HG02852 (cell line): Measurements from ENCODE around the gene HOMEZ.

Experiments
- ATAC-seq: cut with Tn5 transposase; IDR thresholded peaks from one replicate; pipeline ENCODE4 v1.9.1; 2021; ENCODE audit warnings: mild to moderate bottlenecking, moderate library complexity; ENCODE audit not compliant: unreplicated experiment

The HOMEZ gene

DNA sequence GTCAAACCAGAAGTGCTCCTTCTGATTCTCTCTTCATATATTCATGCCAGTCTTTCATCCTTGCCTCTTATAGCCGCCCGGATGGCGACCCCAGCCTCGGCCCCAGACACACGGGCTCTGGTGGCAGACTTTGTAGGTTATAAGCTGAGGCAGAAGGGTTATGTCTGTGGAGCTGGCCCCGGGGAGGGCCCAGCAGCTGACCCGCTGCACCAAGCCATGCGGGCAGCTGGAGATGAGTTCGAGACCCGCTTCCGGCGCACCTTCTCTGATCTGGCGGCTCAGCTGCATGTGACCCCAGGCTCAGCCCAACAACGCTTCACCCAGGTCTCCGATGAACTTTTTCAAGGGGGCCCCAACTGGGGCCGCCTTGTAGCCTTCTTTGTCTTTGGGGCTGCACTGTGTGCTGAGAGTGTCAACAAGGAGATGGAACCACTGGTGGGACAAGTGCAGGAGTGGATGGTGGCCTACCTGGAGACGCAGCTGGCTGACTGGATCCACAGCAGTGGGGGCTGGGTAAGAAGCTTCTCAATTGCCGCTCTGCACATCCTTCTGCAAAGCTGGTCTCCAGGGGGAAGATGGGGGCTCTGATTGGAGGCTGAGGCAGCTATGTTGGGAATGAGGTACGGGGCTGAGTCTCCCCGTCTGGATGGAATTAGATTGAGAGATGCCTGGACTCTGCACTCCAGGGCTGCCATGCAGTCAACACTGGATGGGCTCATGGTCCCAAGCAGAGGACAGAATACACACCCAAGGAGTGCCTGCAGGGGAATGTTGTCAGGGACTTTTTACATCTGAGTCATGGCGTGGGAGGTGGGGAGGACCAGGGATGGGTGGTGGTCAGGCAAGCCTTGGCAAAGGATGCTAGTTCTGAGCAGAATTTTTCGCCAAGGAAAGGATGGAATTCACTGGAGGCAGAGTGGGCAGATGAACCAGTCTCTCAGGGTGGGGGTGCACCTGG is 22.0 kb upstream of the HOMEZ start:
- ATAC-seq: no peak

DNA sequence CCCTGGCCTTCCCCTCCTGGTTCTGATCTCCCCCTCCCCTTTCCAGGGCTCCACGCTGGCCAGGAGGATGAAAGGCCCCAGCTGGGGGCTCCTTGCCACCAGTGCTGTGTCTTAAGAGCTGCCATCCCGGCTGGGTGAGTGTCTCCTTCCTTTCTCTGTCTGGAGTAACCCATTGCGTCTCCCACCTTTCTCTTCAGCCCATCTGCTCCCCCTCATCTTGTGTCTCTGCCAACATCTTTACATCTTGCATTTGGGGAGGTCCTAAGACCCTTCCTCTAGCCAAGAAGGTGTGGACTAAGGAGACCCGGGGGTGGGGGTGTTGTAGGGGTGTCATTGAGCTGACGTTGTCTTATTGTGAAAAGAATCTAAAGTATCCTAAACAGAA is 21.2 kb upstream of the HOMEZ start:
- no peak for ATAC-seq

DNA sequence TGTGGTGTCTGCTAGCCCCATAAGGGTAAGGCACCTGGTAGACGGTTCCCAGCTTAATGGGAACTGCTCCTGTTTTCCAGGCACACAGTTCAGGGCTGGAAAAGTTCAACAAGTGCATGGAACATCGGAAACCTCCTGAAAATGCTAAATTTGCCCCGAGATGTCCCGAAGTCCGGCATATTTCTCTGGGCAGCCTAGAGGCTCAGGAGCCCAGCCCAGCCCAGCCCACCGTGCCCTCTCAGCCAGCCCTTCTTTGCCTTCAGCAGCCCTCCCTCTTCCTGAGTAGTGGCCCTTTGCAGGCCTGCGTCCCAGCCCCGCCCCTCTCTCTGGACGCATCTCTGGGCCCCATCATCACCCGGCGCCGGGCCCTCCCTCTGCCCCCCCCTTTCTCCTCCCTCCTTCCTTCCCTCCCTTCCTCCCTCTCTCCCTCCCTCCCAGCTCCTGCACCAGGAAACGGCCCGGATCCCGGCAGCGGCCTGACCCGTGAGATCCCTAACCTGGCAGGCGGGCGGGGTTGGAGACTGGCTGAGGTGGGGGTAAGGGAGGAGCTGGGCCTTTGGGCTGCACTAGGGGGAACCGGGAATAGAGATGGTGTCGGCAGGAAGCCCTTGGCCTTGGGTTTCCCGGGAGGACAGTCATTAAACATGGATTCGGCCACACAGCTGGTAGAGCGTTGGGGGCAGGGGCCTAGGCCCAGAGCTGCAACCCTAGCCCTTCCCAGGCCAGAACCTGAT is 20.6 kb upstream of the HOMEZ start, which contains the start of gene BCL2L2:
Gene BCL2L2 (plus strand): TSS at position 422 of the 734 bp plus-strand sequence. CDS start 935 bp downstream, outside the sequence.
- ATAC-seq: no peak

DNA sequence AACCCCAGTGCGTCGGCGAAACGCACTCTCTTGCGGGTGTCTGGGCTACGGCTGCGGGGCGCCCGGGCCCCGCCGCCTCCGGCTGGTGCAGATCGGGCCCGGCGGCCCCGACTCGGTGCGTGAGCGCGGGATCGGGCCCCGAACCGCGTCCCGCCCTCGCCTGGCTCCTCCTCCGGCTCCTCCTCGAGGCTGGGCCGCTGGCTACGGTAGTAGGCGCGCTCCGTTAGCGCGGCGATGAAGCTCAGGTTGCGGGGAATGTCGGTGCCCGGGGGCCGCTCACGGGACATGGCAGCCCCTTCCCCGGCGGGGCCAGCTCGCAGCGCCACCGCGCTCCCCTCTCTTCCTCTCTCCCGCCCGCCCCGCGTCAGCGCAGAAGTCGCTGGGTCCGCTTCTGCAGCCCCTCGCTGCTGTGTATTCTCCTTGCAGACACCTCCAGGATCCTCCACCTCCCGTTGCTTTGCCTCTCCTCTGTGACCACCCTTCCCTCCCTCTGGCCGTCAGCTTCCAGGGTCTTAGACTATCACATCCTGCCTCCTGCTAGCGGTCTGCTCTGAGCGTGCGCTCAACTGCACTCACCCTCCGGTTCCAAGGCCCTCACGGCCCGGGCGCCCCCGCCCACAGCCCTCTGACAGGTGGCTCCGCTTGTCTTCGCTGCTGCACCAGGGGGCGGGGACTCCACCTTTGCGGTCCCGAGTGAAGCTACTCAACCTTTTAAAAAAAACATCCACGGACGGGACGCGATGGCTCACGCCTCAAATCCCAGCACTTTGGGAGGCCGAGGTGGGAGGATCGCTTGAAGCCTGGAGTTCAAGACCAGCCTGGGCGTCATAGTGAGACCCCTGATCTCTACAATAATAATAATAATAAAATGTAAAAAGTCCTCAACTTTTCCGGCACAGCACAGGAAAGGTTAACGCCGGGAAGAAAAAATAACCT is 16.6 kb upstream of the HOMEZ start, which contains the start of gene PPP1R3E:
Gene PPP1R3E (minus strand): TSS at position 570 of the 936 bp plus-strand sequence. CDS start 283 bp downstream, at position 287.
- ATAC-seq: peak; percentile 39

DNA sequence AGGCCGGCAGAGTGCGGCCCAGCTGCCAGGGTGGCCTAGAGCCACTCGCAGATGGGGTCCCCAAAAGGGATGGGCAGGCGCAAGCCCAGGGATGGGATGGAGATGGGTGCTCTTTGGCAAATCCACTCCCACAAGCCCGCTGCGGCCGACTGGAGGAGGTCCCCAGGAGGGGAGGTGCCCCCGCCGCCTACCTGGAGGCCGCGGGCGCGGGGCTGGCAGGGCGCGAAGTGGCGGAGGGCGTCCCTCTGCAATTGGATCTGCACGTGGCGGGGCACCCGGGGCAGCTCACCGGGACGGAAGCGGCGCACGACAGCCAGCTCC is 16.0 kb upstream of the HOMEZ start:
- no peak for ATAC-seq

DNA sequence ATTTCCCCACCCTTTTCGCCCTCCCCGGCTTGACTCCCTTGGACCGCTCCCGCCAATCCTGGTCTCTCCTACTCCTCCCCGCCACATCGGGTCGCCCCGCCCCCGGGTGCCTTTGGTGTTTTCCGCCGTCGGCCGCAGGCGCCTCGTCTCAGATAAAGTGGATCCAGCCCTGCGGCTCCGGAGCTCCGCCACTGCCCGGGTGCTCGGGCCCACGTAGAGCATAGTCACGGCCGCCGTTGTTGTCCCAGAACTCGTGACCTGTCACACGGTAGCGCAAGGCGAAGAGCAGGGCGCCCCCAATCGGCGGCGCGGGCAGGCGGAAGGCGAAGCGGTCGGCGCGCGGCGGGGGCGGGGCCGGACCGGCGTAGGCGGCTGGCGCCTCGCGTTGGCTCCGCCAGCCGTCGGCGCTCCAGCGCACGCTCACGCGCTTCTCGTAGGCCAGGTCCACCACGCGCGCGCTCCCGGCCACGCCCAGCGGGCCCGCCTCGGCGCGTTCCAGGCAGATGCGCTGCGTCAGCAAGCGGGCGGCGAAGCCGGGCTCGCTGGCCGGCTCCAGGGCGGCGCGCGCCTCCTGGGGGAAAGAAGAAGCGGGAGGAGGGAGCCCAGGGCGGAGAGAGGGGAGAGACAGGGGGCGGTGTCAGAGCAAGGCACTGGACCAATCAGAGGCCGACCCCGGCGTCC is 15.5 kb upstream of the HOMEZ start:
- peak; percentile 78 for ATAC-seq

DNA sequence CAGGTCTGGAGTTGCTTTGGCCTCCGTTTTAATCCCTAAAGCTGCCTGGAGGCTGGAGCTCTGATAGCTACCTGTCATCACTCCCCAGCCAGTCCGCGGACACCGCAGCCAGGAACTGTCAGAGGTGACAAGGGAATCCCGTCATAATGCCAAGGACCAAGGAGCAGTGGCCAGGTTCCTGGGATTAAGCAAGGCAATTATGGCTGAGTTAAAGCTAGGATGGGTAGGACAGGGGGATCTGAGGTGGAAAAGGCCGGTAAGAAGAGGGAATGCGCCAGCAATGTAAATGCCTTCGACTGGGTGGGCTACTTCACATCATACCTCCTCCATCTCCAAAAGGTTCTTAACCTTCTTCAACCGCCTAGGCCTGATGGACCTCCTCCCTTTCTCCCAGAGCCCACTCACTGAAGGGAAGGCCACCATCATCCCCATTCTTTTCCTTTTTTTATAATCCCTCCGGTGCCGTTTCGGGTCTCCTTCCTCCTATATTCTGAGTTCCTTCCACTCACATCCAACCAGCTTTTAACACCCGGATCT is 14.8 kb upstream of the HOMEZ start:
- no peak for ATAC-seq

DNA sequence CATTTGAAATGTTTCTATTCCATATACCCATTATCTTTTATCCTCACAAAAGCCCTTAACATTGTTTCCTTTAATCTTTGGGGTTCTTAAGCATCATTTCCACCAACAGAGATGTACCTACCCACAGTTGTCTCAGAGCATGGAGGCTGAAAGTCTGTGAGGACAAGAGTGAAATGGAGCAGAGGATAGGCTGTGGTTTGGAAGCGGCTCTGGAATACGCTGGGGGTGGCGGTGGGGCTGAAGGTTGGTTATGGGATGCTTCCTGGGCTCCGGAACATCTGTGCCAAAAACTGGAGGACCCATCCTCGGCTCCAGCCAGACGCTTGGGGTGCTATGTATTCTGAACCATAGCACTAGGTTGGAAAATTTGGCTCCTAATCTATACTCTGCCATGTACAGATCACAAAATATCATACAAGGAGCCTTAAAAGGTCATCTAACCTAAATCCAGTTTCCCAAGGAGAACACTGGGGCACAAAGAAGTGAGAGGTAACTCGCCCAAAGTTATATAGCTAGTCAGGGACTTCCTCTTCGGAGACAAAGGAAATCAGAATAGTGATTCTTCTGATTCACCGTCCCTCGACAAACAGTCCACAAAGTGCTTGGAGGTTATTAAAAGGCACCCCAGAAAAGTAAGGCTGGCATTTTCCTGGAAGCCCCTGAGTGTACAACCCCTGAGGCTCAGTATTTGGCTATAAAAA is 14.2 kb upstream of the HOMEZ start:
- ATAC-seq: no peak

DNA sequence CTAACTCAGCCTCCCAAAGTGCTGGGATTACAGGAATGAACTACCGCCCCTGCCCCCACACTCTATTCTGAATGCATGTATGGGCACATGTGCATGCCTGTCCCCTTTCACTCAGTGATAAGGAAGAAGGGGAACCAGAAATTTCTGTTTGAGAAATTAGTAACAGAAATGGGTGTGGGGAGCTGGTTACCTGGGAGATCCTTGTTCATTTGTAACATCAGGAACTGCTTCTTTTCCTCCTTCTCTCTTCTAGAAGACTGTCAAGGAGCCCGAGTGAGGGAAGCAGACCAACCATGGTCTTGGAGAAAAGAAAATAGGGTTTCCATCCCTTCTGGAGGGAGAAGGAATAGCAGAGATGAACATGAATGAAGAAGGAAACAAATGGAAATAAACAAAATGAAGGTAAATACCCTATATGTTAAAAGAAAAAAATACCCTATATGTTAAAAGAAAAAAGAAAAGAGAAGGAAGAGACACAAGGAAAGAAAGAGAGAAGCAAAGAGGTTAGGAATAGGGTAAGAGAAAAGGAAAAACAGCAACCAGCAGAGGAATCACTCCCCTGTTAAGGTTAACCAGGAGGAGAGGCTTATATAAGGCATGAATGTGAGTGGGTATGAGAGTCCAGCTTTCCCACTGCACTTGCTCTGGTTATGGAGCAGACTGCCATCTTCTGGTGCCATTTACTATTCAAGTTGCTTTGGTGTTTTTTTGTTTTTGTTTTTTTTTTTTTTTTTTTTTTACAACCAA is 13.5 kb upstream of the HOMEZ start:
- ATAC-seq: no peak

DNA sequence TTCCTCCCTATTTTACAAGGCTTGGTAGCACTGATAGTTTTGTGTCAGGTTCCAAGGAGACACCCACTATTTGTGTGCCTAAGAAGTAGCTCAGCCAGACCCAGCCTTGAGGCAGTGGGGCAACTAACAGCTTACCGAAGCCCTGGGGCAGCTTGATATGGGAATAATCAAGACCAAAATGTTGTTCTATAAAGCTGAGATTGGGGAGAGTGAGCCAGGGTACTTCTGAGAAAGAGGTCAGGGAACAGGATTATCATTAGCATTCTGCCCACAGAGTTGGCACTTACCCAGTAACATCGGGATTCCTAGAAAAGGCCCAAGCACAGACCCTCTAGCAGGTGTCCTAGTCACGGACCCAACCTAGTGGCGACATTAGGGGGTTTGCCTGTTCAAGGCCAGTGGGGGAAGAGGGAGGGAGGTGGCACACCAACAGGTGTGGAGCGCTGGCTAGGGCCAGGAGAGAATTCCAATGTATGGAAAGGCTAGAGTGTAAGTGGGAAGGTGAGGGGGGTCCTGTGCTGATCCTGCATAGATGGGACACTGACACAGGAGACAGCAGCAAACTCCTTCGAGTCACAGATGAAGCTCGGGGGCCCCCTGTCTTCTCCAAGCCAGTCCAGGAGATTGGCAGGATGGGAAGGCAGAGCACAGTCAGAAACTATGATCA is 11.8 kb upstream of the HOMEZ start:
- no peak for ATAC-seq

DNA sequence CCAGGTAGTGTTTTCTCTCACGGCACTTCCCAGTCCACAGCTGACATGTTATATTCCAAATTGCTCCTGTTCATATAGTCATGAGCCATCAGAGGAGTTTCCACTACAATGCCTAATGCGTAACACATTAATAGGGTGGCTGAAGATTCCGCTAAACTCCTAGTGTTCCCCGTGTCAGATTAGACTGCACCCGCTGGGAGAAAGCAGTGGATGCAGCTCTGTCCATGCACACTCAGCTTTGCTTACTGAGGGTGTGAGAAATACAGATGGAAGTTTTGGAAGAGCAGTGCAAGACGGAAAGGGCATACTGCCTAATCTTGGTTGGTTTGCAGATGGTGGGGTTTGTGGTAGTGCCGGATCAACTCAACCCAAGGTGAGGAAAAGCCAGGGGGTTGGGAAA is 11.2 kb upstream of the HOMEZ start:
- no peak for ATAC-seq

DNA sequence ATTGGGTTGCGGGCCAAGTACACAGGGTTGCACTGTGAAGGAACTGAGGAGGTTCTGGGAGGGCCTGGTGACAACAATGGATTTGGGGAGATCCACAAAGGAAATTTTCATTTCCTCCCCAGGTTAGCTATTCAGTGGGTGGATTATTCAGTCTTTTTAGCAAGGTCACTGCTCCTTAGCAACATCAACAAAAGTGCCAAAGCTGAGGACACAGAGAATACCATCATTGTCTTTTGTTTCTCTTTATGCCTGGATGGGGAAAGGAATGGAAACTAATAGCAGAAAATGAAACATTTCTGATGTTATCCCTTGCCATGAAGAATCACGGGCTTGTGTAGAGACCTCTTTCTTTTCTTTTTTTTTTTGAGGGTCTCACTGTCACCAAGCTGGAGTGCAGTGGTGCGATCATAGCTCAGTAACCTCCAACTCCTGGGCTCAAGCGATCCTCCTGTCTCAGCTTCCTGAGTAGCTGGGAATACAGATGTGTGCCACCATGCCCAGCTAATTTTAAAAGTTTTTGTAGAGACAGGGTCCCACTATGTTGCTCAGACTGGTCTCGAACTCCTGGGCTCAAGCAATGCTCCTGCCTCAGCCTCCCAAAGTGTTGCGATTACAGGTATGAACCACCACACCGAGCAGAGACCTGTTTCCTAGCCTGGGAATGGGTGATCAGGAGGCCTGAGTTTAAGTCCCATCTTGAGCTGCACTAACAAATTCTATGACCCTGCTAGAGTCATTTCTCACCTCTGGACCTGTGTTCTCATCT is 10.3 kb upstream of the HOMEZ start:
- ATAC-seq: no peak

DNA sequence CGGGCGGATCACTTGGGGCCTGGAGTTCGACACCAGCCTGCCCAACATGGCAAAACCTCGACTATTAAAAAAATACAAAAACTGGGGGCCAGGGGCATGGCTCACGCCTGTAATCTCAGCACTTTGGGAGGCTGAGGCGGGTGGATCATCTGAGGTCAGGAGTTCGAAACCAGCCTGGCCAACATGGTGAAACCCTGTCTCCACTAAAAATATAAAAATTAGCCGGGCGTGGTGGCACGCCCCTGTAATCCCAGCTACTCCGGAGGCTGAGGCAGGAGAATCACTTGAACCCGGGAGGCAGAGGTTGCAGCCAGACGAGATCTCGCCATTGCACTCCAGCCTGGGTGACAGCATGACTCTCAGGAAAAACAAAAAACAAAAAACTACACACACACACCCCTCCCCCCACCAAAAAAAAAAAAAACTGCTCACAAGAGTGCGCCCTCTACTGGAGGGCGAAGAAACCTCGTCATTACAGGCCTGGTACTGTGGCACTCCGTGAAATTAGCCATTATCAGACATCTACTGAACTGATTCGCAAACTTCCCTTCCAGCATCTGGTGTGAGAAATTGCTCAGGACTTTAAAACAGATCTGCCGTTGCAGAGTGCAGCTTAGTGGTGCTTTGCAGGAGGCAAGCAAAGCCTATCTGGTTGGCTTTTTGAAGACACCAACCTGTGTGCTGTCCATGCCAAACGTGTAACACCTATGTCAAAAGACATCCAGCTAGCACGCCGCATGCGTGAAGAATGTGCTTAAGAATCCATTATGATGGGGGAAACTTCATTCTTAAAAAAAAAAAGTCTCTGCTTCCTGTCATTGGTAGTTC is 9.0 kb upstream of the HOMEZ start:
- ATAC-seq: no peak

DNA sequence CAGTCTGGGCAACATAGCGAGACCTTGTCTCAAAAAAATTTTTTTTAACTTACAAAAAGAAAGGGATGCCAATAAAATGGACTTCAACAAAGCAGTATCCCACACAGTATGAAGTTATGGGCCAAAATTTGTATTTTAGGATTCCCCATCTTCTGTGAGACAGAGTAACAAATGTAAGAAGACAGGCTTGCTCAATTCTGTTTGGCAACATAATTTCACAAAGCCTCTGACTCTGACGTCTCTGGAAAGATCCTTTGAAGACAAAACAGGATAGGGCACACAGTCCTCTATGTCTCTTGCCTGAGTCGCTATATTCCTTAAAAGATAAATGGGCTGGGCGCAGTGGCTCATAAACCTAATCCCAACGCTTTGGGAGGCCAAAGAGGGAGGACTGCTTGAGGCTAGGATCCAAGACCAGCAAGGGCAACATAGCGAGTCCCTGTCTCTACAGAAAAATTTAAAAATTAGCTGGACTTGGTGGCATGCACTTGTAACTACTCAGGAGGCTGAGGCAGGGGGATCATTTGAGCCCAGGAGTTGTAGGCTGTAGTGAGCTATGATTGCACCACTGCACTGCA is 1.1 kb upstream of the HOMEZ start:
- ATAC-seq: no peak

DNA sequence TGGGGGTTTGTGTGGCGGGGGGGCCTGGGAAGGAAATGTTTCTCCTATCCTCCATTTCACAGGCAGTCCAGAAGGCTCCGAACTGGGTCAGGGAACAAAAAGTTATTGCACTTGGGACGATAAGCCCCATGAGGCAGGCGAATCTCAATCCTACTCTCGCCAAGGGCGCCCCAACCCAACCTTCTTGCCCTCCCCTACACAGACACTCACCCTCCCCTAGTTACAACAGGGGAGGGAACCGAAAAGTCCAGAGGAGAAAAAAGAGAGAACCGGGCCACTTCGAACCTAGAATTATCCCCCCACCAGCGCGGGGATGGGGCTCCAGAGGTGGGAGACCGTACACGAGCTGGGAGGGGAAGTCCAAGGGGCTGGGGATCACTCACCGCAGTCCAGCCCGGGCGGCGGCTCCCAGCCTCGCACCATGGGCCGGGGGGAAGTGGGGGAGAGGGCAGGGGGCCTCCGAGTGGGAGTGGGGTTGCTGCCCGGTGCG is 357 bp downstream of the HOMEZ start:
- peak; percentile 34 for ATAC-seq
